ENCODE results near the gene NCF4. TPM values are rescaled to one million over a fixed set of nuclear protein-coding genes. Genes with fewer than 3 reads are reported as not detected.

Gene NCF4
- total and polyA plus RNA-seq, 2 of the 4 experiments (the other 2 are of a cell fraction) = not detected

- no peak overlapping the region for H2BK5ac ChIP-seq (ENCODE audit: low read depth, low read length, poor library complexity, severe bottlenecking)
- H3K27me3 ChIP-seq (ENCODE audit: control insufficient read depth, insufficient read depth, low read length) = peaks cover 17% of the 10 kb centered on the region
- H3K4me3 ChIP-seq (ENCODE audit: insufficient read depth, low read depth, low read length) = no peak overlapping the region
- intact Hi-C loops (cut with micrococcal nuclease) (no loop called here), dilution Hi-C loops (cut with HindIII; ENCODE audit: low sequenced_read_pairs, unreplicated experiment) (no loop called here), in situ Hi-C loops (cut with MboI; ENCODE audit: low sequenced_read_pairs) (no loop called here)
- no peak overlapping the region for H4K5ac ChIP-seq (ENCODE audit: low read depth, low read length)
- peaks cover 2% of the 10 kb centered on the region; the same call in 1 of the 2 replicates for H3K9me3 ChIP-seq (ENCODE audit: control insufficient read depth, insufficient read depth, low read length)
- DNase-seq = no peak
- no peaks in the 10 kb centered on the region for H3K36me3 ChIP-seq (ENCODE audit: control insufficient read depth, insufficient read depth, low read length)
- ChIA-PET POLR2A (ENCODE audit: unreplicated experiment) (no interaction called here), CTCF (no interaction called here)
- TF ChIP-seq RCOR1 (IDR thresholded peaks at IDR 0.05; ENCODE audit: insufficient replicate concordance, low read length) = no peak
- TF ChIP-seq CTCF (conservative IDR thresholded peaks at IDR 0.05; ENCODE audit: low read depth, low read length) = no peak
- TF ChIP-seq SMC3 (IDR thresholded peaks at IDR 0.05; ENCODE audit: low read depth, low read length) = no peak
- TF ChIP-seq USF2 (IDR thresholded peaks at IDR 0.05; ENCODE audit: low read depth, low read length) = no peak
- no peak for TF ChIP-seq FOS (IDR thresholded peaks at IDR 0.05; ENCODE audit: low read depth, low read length)
- no peak for TF ChIP-seq CHD1 (IDR thresholded peaks at IDR 0.05; ENCODE audit: low read depth, low read length)
- no peak for TF ChIP-seq RFX5 (IDR thresholded peaks at IDR 0.05; ENCODE audit: low read depth, low read length)
- TF ChIP-seq CEBPB (IDR thresholded peaks at IDR 0.05; ENCODE audit: low read depth, low read length) = no peak
- no peak for TF ChIP-seq NFE2L2 (IDR thresholded peaks at IDR 0.05; ENCODE audit: low read depth, low read length)
- TF ChIP-seq POLR2A (IDR thresholded peaks at IDR 0.05; ENCODE audit: low read depth, low read length) = no peak
- TF ChIP-seq MAZ (IDR thresholded peaks at IDR 0.05; ENCODE audit: borderline replicate concordance, low read depth, low read length) = no peak
- TF ChIP-seq ELK1 (IDR thresholded peaks at IDR 0.05; ENCODE audit: borderline replicate concordance, low read depth, low read length) = no peak
- no peak for TF ChIP-seq MXI1 (IDR thresholded peaks at IDR 0.05; ENCODE audit: borderline replicate concordance, low read depth, low read length)
- TF ChIP-seq BHLHE40 (IDR thresholded peaks at IDR 0.05; ENCODE audit: low read depth, low read length) = no peak
- no peak for TF ChIP-seq RAD21 (IDR thresholded peaks at IDR 0.05; ENCODE audit: low read length)
- no peak for TF ChIP-seq MAFK (IDR thresholded peaks at IDR 0.05; ENCODE audit: low read depth, low read length)
- no peaks in the 10 kb centered on the region for H3K79me1 ChIP-seq (ENCODE audit: low read depth in 1 of 2, low read length in 2 of 2)
- no peak overlapping the region for H2AFZ ChIP-seq (replicated peaks; ENCODE audit: low read length, poor library complexity)
- no peak overlapping the region for H2AK5ac ChIP-seq (ENCODE audit: low read depth, low read length)
- no peak overlapping the region for H2AK9ac ChIP-seq (replicated peaks; ENCODE audit: low read depth, low read length, poor library complexity)
- H3K56ac ChIP-seq (ENCODE audit: extremely low read depth, insufficient read depth, low read length) = no peak overlapping the region
- no peak for ATAC-seq (ENCODE audit: low read depth)
- H4K8ac ChIP-seq (ENCODE audit: low read depth in 2 of 2, low read length in 2 of 2) = no peak overlapping the region
- H2BK20ac ChIP-seq (ENCODE audit: low read depth, low read length) = no peak overlapping the region
- no peaks in the 10 kb centered on the region for H4K20me1 ChIP-seq (ENCODE audit: insufficient read depth, low read length)
- no TSS peak for BruUV-seq (replicated peaks)
- no peak overlapping the region for H3K9ac ChIP-seq (ENCODE audit: low read depth, low read length)
- no peaks in the 10 kb centered on the region for H3K4me1 ChIP-seq (ENCODE audit: control insufficient read depth, insufficient read depth, low read length)
- no peak overlapping the region for H3K14ac ChIP-seq (replicated peaks; ENCODE audit: low read depth, low read length)
- no peak overlapping the region for H2BK15ac ChIP-seq (ENCODE audit: low read depth, low read length)
- H4K91ac ChIP-seq (ENCODE audit: insufficient read depth, low read depth, low read length) = no peak overlapping the region
- H2BK120ac ChIP-seq (ENCODE audit: low read depth, low read length) = no peak overlapping the region
- H3K4ac ChIP-seq (ENCODE audit: low read depth, low read length) = no peak overlapping the region
- no peak overlapping the region for H3K4me2 ChIP-seq (ENCODE audit: low read depth, low read length)
- no peaks in the 10 kb centered on the region for H3K9me1 ChIP-seq (ENCODE audit: insufficient read depth, low read length)
- H3K27ac ChIP-seq (ENCODE audit: insufficient read depth, low read length) = no peak overlapping the region
- no peak overlapping the region for H3K18ac ChIP-seq (ENCODE audit: low read depth, low read length)
- no peak overlapping the region for H3K23ac ChIP-seq (ENCODE audit: low read depth, low read length)
These were observed 55.2 kb downstream of the NCF4 start for GRCh38 chr22:36916034-36916433.

Data from IMR-90 (cell line).